H1 (cell line): ENCODE data around the gene TAAR9. TPM values are rescaled to one million over a fixed set of nuclear protein-coding genes. Genes with fewer than 3 reads are reported as not detected.
A peak's percentile ranks its signal among the peaks of the same experiment; 100 is the strongest.

Experiments
- CTCF ChIA-PET: fragments of 300-600 bp; sonication (Branson Sonifier 250); formaldehyde crosslinking; loops from one replicate; lab custom pipeline; 2021; ENCODE audit not compliant: partially characterized antibody; lab: Charles Lee
- POLR2A ChIA-PET: fragments of 300-600 bp; sonication (Branson Sonifier 250); formaldehyde crosslinking; loops from one replicate; lab custom pipeline; 2021; ENCODE audit warnings: inconsistent platforms; ENCODE audit not compliant: partially characterized antibody; lab: Charles Lee
- DNase-seq, 2 experiments: peaks; one replicate each; pipeline versions ENCODE4 v3.0.0 to v3.0.0-alpha.2; 2010 to 2022; ENCODE audit warnings: low spot score in 2 of 2, low read depth in 1 of 2, mixed read lengths in 1 of 2
- FAIRE-seq: peaks from 2 replicates; lab custom pipeline; 2011; peaks lifted over from hg19 to GRCh38; lab: Jason Lieb, UNC
- H2AFZ ChIP-seq: 2 replicates; pipeline ENCODE4 v1.8.1; 2012; ENCODE audit warnings: low read length, inconsistent platforms
- H2AK5ac ChIP-seq: 2 replicates; pipeline ENCODE4 v1.6.1; 2013; ENCODE audit warnings: low read depth, low read length
- H2BK120ac ChIP-seq: replicated peaks from 2 replicates; pipeline ENCODE3; 2013; ENCODE audit warnings: low read depth, low read length, inconsistent platforms
- H2BK12ac ChIP-seq: 2 replicates; pipeline ENCODE4 v1.6.1; 2013; ENCODE audit warnings: low read depth, low read length
- H2BK15ac ChIP-seq: 2 replicates; pipeline ENCODE4 v1.6.1; 2013; ENCODE audit warnings: low read length
- H2BK20ac ChIP-seq: 2 replicates; pipeline ENCODE4 v1.6.1; 2013; ENCODE audit warnings: low read length
- H2BK5ac ChIP-seq: 2 replicates; pipeline ENCODE4 v1.6.1; 2013; ENCODE audit warnings: low read depth, low read length
- H3K14ac ChIP-seq: 2 replicates; pipeline ENCODE4 v1.6.1; 2013; ENCODE audit warnings: inconsistent platforms; ENCODE audit not compliant: insufficient read length
- H3K18ac ChIP-seq: 2 replicates; pipeline ENCODE4 v1.6.1; 2013; ENCODE audit warnings: low read length; ENCODE audit errors: extremely low read depth
- H3K23ac ChIP-seq: 2 replicates; pipeline ENCODE4 v1.6.1; 2013; ENCODE audit warnings: inconsistent platforms; ENCODE audit not compliant: insufficient read length
- H3K23me2 ChIP-seq: 2 replicates; pipeline ENCODE4 v1.6.1; 2013; ENCODE audit warnings: low read depth, low read length
- H3K27ac ChIP-seq: 2 replicates; pipeline ENCODE4 v1.6.1; 2011; ENCODE audit warnings: low read depth, low read length, inconsistent platforms
- H3K27me3 ChIP-seq, 4 experiments: replicated peaks in 1 of 4; 1 replicate in 1 of 4; 2 replicates in 3 of 4; pipeline versions ENCODE4 v1.6.1 to v1.8.1; 2011 to 2013; ENCODE audit warnings: low read length in 3 of 4, mild to moderate bottlenecking in 3 of 4, inconsistent platforms in 2 of 4, mixed read lengths in 2 of 4, moderate library complexity in 1 of 4; ENCODE audit not compliant: control insufficient read depth in 3 of 4, insufficient read depth in 3 of 4; ENCODE audit errors: extremely low read depth in 1 of 4
- H3K36me3 ChIP-seq, 4 experiments: 2 replicates each; pipeline versions ENCODE4 v1.6.1 to v1.8.1; 2011 to 2013; ENCODE audit warnings: mild to moderate bottlenecking in 4 of 4, low read length in 3 of 4, moderate library complexity in 2 of 4, control low read depth in 1 of 4, inconsistent platforms in 1 of 4; ENCODE audit not compliant: insufficient read depth in 4 of 4, control insufficient read depth in 2 of 4
- H3K4ac ChIP-seq: replicated peaks from 2 replicates; pipeline ENCODE3; 2013; ENCODE audit warnings: low read length, low read depth, mixed read lengths, inconsistent platforms; ENCODE audit not compliant: insufficient read length
- H3K4me1 ChIP-seq, 4 experiments: replicated peaks in 1 of 4; 1 replicate in 1 of 4; 2 replicates in 3 of 4; pipeline versions ENCODE4 v1.6.1 to v1.8.1; 2011 to 2013; ENCODE audit warnings: low read length in 3 of 4, inconsistent platforms in 2 of 4, mixed read lengths in 1 of 4; ENCODE audit not compliant: insufficient read depth in 4 of 4, control insufficient read depth in 3 of 4
- H3K4me2 ChIP-seq, 2 experiments: 2 replicates each; pipeline versions ENCODE4 v1.6.1 to v1.8.1; 2011 to 2013; ENCODE audit warnings: low read depth in 2 of 2, low read length in 2 of 2, control low read depth in 1 of 2, inconsistent platforms in 1 of 2, mild to moderate bottlenecking in 1 of 2; ENCODE audit not compliant: insufficient read depth in 1 of 2
- H3K4me3 ChIP-seq, 4 experiments: fragments of 200-600, 300-600 bp in 1 of 4; sonication (generic), shearing (Covaris generic), sonication (Bioruptor Twin) in 1 of 4; 2 replicates each; pipeline versions ENCODE4 v1.5.1 to v1.8.1; 2011 to 2016; ENCODE audit warnings: low read length in 4 of 4, low read depth in 3 of 4, control low read depth in 2 of 4, inconsistent platforms in 2 of 4, mild to moderate bottlenecking in 2 of 4, mixed read lengths in 1 of 4, moderate library complexity in 1 of 4; ENCODE audit not compliant: insufficient read depth in 2 of 4; ENCODE audit errors: extremely low read depth in 1 of 4
- H3K56ac ChIP-seq: replicated peaks from 2 replicates; pipeline ENCODE3; 2013; ENCODE audit warnings: low read depth, mild to moderate bottlenecking, mixed read lengths, low read length, inconsistent platforms; ENCODE audit not compliant: insufficient read length
- H3K79me1 ChIP-seq: 2 replicates; pipeline ENCODE4 v1.6.1; 2013; ENCODE audit warnings: low read depth, low read length, control low read depth
- H3K79me2 ChIP-seq, 2 experiments: 2 replicates each; pipeline versions ENCODE4 v1.6.1 to v1.8.1; 2012 to 2013; ENCODE audit warnings: low read length in 2 of 2, mild to moderate bottlenecking in 2 of 2, inconsistent platforms in 1 of 2; ENCODE audit not compliant: insufficient read depth in 2 of 2, control insufficient read depth in 1 of 2
- H3K9ac ChIP-seq, 4 experiments: replicated peaks in 1 of 4; 1 replicate in 1 of 4; 2 replicates in 3 of 4; pipeline versions ENCODE4 v1.6.1 to v1.8.1; 2011 to 2013; ENCODE audit warnings: low read depth in 3 of 4, low read length in 3 of 4, control low read depth in 2 of 4, mild to moderate bottlenecking in 2 of 4, moderate library complexity in 2 of 4, inconsistent platforms in 1 of 4; ENCODE audit errors: extremely low read depth in 1 of 4
- H3K9me3 ChIP-seq, 2 experiments: 2 replicates each; pipeline versions ENCODE4 v1.6.1 to v1.8.1; 2012 to 2013; ENCODE audit warnings: mild to moderate bottlenecking in 2 of 2, moderate library complexity in 2 of 2, control low read depth in 1 of 2, inconsistent platforms in 1 of 2, low read depth in 1 of 2, low read length in 1 of 2, mixed read lengths in 1 of 2; ENCODE audit not compliant: insufficient read depth in 2 of 2
- H4K20me1 ChIP-seq, 2 experiments: replicated peaks in 1 of 2; 2 replicates each; pipeline versions ENCODE3 to v1.8.1; 2011 to 2013; ENCODE audit warnings: inconsistent platforms in 2 of 2, low read length in 2 of 2, mild to moderate bottlenecking in 1 of 2; ENCODE audit not compliant: insufficient read depth in 2 of 2, control insufficient read depth in 1 of 2
- H4K5ac ChIP-seq: 2 replicates; pipeline ENCODE4 v1.6.1; 2013; ENCODE audit warnings: low read length, low read depth, mixed read lengths, inconsistent platforms; ENCODE audit not compliant: insufficient read length
- H4K8ac ChIP-seq: 2 replicates; pipeline ENCODE4 v1.8.0; 2013; ENCODE audit warnings: mild to moderate bottlenecking, moderate library complexity, low read length, inconsistent platforms; ENCODE audit not compliant: insufficient read depth; ENCODE audit errors: extremely low read depth
- H4K91ac ChIP-seq: replicated peaks from 2 replicates; pipeline ENCODE3; 2013; ENCODE audit warnings: low read length, mixed read lengths, inconsistent platforms; ENCODE audit not compliant: insufficient read length
- HDAC2 ChIP-seq, 2 experiments: fragments of 300-600 bp in 1 of 2; sonication (generic) in 1 of 2; IDR thresholded peaks; 2 replicates each; pipeline ENCODE4 v1.6.1; 2011 to 2012; ENCODE audit warnings: low read depth in 2 of 2, low read length in 2 of 2, mild to moderate bottlenecking in 2 of 2, moderate library complexity in 2 of 2, borderline replicate concordance in 1 of 2, inconsistent platforms in 1 of 2
- TAF1 ChIP-seq: IDR thresholded peaks from 2 replicates; pipeline ENCODE4 v1.6.1; 2011; ENCODE audit warnings: mild to moderate bottlenecking, low read depth, low read length
- TEAD4 ChIP-seq: IDR thresholded peaks from 2 replicates; pipeline ENCODE4 v1.6.1; 2012; ENCODE audit warnings: low read depth, low read length, inconsistent platforms, mixed read lengths
- WGBS, 2 experiments: shearing (Covaris generic) in 1 of 2; methylation state at CpG; one replicate each; pipeline versions ENCODE4 v1.1.6 to v1.1.7; 2013 to 2015; ENCODE audit warnings: low lambda C conversion rate in 2 of 2, mixed read lengths in 2 of 2, inconsistent platforms in 1 of 2, low coverage in 1 of 2, missing lambda C conversion rate in 1 of 2; ENCODE audit not compliant: insufficient replicate concordance in 2 of 2, insufficient coverage in 1 of 2, insufficient read length in 1 of 2; ENCODE audit errors: extremely low coverage in 1 of 2, missing lambda C conversion rate in 1 of 2; 5-methylcytosine and 5-hydroxymethylcytosine counted together
- polyA plus RNA-seq, 7 experiments: library from polyadenylated mRNA; depleted of rRNA in 3 of 7; stranded (reverse) in 5 of 7; unstranded in 2 of 7; fragments of >200 nt in 5 of 7; fragments of 200-250 nt in 2 of 7; gene quantifications; 1 replicate in 5 of 7; 2 replicates in 1 of 7; 4 replicates in 1 of 7; pipeline versions ENCODE4 v1.2.1 to v1.2.3, GENCODE V29; 2011 to 2013; ENCODE audit warnings: missing spikeins in 2 of 7, mixed read lengths in 2 of 7
- total RNA-seq: library from RNA; stranded (reverse); fragmentation: NEBNext Ultra II Directional; extraction: Animal tissue kit (Norgen Biotek cat#: 25700); gene quantifications from 2 replicates; pipeline ENCODE4 v1.2.1, GENCODE V29; 2021

TAAR9 gene
- total and polyA plus RNA-seq, 2 of the 8 experiments (the other 6 are each of a cell fraction or from before 2014, with no cell fraction given) = not detected

DNA sequence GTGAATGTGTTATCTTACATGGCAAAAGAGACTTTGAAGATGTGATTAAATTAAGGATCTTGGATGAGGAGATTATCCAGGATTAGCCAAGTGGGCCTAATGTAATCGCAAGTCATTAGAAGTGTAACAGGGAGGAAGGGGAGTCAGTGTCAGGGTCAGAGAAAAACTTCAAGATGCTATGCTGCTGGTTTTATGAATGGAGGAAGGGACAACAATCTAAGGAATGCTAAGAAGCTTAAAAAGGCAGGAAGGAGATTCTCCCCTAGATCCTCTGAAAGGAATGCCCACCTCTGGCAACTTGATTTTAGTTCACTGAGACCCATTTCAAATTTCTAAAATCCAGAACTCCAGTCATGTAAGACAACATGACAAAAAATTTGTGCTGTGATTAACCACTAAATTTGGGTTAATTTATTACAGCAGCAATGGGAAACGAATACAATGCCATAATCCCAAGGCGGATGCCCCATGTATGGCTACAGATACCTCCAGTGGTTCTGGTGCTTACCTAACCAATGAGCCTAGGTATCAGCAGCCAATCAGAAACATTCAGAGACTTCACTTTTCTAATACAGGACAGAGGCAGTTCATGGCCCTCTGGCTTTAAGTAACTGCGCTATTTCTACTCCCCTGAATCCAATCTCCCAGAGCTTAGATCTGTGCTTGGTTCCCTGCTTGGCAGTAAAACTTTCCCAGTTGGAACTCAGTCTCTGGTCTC is 10.8 kb downstream of the TAAR9 start:
- Histone ChIP-seq H3K79me1 (no peaks in the 10 kb centered on the region), H3K4me3 (no peak overlapping the region), H4K20me1 (no peaks in the 10 kb centered on the region), H2BK120ac (no peak overlapping the region), H2BK15ac (no peak overlapping the region), H4K91ac (no peak overlapping the region), H2BK5ac (no peak overlapping the region), H2AK5ac (no peak overlapping the region), H3K36me3 (no peaks in the 10 kb centered on the region), H4K5ac (no peak overlapping the region), H2AFZ (no peak overlapping the region), H3K4ac (no peak overlapping the region), H3K23ac (no peak overlapping the region), H3K9ac (no peak overlapping the region; a peak in 1 of 7 replicates), H3K18ac (no peak overlapping the region), H3K56ac (no peak overlapping the region), H3K9me3 (no peaks in the 10 kb centered on the region), H3K4me2 (no peak overlapping the region), H3K4me1 (peaks cover 2 to 7% (median 5%) of the 10 kb centered on the region in 4 experiments; a peak in 5 of 7 replicates), H3K23me2 (no peaks in the 10 kb centered on the region), H3K27ac (no peak overlapping the region), H3K14ac (no peak overlapping the region), H2BK20ac (no peak overlapping the region), H3K79me2 (no peaks in the 10 kb centered on the region), H4K8ac (no peak overlapping the region), H3K27me3 (no peaks in the 10 kb centered on the region), H2BK12ac (no peak overlapping the region)
- FAIRE-seq = peak; percentile 71
- WGBS, 2 experiments = 86% methylated on average over 4 of the region's 4 CpGs; no CpG with 5 or more reads in 1 of the 2 experiments
- ChIA-PET CTCF (interaction anchor here (1.2 kb wide), 1 partner anchor 144 kb away, joined by 3 read pairs; no protein-coding TSS in a partner anchor), POLR2A (no interaction called here)
- DNase-seq = no peak
- TF ChIP-seq TEAD4 = 0 out of 2 replicates have a peak, but pooled peaks have one; percentile 36
- TF ChIP-seq HDAC2 (IDR thresholded peaks at IDR 0.05; ENCODE audit: borderline replicate concordance in 1 of 2, low read depth in 2 of 2, low read length in 2 of 2) = 0 out of 4 replicates have a peak, but pooled peaks of 1 of the 2 experiments have one; percentile 29
- no peak for TF ChIP-seq TAF1
